HEK293 (cell line): ENCODE data around the gene C1QBP.
"Not testable (repeated sequence)": the region's sequence is repeated elsewhere in the genome, so short reads cannot be mapped to it uniquely, and the experiment has no call there.

Experiments used
- CTCF ChIA-PET: fragments of 350-600 bp; formaldehyde crosslinking; extraction: SDS; loops from one replicate; lab custom pipeline; 2021; ENCODE audit warnings: antibody characterized with exemption; lab: Yijun Ruan, JAX
- POLR2A ChIA-PET: fragments of 300-600 bp; formaldehyde crosslinking; extraction: SDS; loops from one replicate; lab custom pipeline; 2020; ENCODE audit warnings: antibody characterized with exemption, inconsistent platforms; lab: Yijun Ruan, JAX
- H3K27ac ChIP-seq: fragments of 200-500 bp; sonication (Bioruptor generic); 2 replicates; pipeline ENCODE4 v1.5.1; 2014; ENCODE audit warnings: low read depth, low read length, control low read depth, inconsistent platforms; ENCODE audit errors: extremely low read depth
- H3K36me3 ChIP-seq, 2 experiments: fragments of 200-500 bp in 1 of 2; sonication (Bioruptor generic) in 1 of 2; 1 replicate in 1 of 2; 2 replicates in 1 of 2; pipeline ENCODE4 v1.5.1; 2014 to 2017; ENCODE audit warnings: inconsistent platforms in 2 of 2, low read length in 2 of 2; ENCODE audit not compliant: control insufficient read depth in 2 of 2, insufficient read depth in 1 of 2
- H3K4me1 ChIP-seq: fragments of 200-500 bp; sonication (Bioruptor generic); 2 replicates; pipeline ENCODE4 v1.5.1; 2014; ENCODE audit warnings: mild to moderate bottlenecking, low read length, inconsistent platforms; ENCODE audit not compliant: control insufficient read depth, insufficient read depth
- H3K4me3 ChIP-seq: 2 replicates; pipeline ENCODE4 v1.5.1; 2011; ENCODE audit warnings: low read depth, mild to moderate bottlenecking, control low read depth, low read length, moderate library complexity
- H3K9me3 ChIP-seq: fragments of 200-500 bp; sonication (Bioruptor generic); 2 replicates; pipeline ENCODE4 v1.5.1; 2014; ENCODE audit warnings: low read depth, low read length, inconsistent platforms; ENCODE audit not compliant: control insufficient read depth, insufficient read depth
- HOXC10 ChIP-seq: sonication (generic); formaldehyde crosslinking; IDR thresholded peaks from 2 replicates; pipeline ENCODE4 v1.8.1; 2023; ENCODE audit warnings: mild to moderate bottlenecking, missing genetic modification reagents
- PATZ1 ChIP-seq: fragments of 450-650 bp; formaldehyde crosslinking; IDR thresholded peaks from 2 replicates; pipeline ENCODE4 v1.5.1; 2016; ENCODE audit warnings: missing biosample characterization, missing genetic modification characterization
- PRDM1 ChIP-seq: fragments of 450-650 bp; formaldehyde crosslinking; IDR thresholded peaks from 2 replicates; pipeline ENCODE4; 2016; ENCODE audit warnings: missing biosample characterization, missing genetic modification characterization
- ZBTB17 ChIP-seq: fragments of 450-650 bp; formaldehyde crosslinking; IDR thresholded peaks from 2 replicates; pipeline ENCODE4 v1.5.1; 2016; ENCODE audit warnings: missing biosample characterization, missing genetic modification characterization
- ZNF223 ChIP-seq: fragments of 450-650 bp; formaldehyde crosslinking; IDR thresholded peaks from 2 replicates; pipeline ENCODE4 v1.5.1; 2016; ENCODE audit warnings: missing biosample characterization, missing genetic modification characterization
- ZNF266 ChIP-seq: fragments of 450-650 bp; formaldehyde crosslinking; IDR thresholded peaks from 2 replicates; pipeline ENCODE4 v1.5.1; 2016; ENCODE audit warnings: missing biosample characterization, missing genetic modification characterization, low read depth
- ZNF274 ChIP-seq, 2 experiments: fragments of 200-500 bp in 1 of 2; fragments of 450-650 bp in 1 of 2; sonication (Bioruptor generic) in 1 of 2; formaldehyde crosslinking in 1 of 2; IDR thresholded peaks; 2 replicates each; pipeline versions ENCODE4 v1.5.1 to v1.6.1; 2014 to 2016; ENCODE audit warnings: borderline replicate concordance in 1 of 2, inconsistent platforms in 1 of 2, low read length in 1 of 2, missing biosample characterization in 1 of 2, missing genetic modification characterization in 1 of 2
- ZNF280C ChIP-seq: fragments of 450-650 bp; formaldehyde crosslinking; IDR thresholded peaks from 2 replicates; pipeline ENCODE4 v1.5.1; 2016; ENCODE audit warnings: missing biosample characterization, missing genetic modification characterization
- ZNF324 ChIP-seq: fragments of 450-650 bp; formaldehyde crosslinking; IDR thresholded peaks from 2 replicates; pipeline ENCODE4 v1.5.1; 2016; ENCODE audit warnings: missing biosample characterization, missing genetic modification characterization
- ZNF341 ChIP-seq: fragments of 450-650 bp; formaldehyde crosslinking; IDR thresholded peaks from 2 replicates; pipeline ENCODE4; 2016; ENCODE audit warnings: low read depth, missing biosample characterization, missing genetic modification characterization
- ZNF354C ChIP-seq: fragments of 450-650 bp; formaldehyde crosslinking; IDR thresholded peaks from 2 replicates; pipeline ENCODE4 v1.5.1; 2016; ENCODE audit warnings: missing biosample characterization, missing genetic modification characterization, low read depth, borderline replicate concordance
- ZNF362 ChIP-seq: fragments of 450-650 bp; formaldehyde crosslinking; IDR thresholded peaks from 2 replicates; pipeline ENCODE4 v1.5.1; 2016; ENCODE audit warnings: missing biosample characterization, missing genetic modification characterization
- ZNF473 ChIP-seq: fragments of 450-650 bp; formaldehyde crosslinking; IDR thresholded peaks from 2 replicates; pipeline ENCODE4 v1.5.1; 2017; ENCODE audit warnings: missing biosample characterization, missing genetic modification characterization
- ZNF529 ChIP-seq: fragments of 450-650 bp; formaldehyde crosslinking; IDR thresholded peaks from 2 replicates; pipeline ENCODE4 v1.5.1; 2017; ENCODE audit warnings: missing genetic modification characterization, missing biosample characterization; ENCODE audit not compliant: insufficient replicate concordance
- ZNF558 ChIP-seq: fragments of 450-650 bp; formaldehyde crosslinking; IDR thresholded peaks from 2 replicates; pipeline ENCODE4 v1.5.1; 2016; ENCODE audit warnings: missing biosample characterization, missing genetic modification characterization
- ZNF580 ChIP-seq: fragments of 450-650 bp; formaldehyde crosslinking; IDR thresholded peaks from 2 replicates; pipeline ENCODE4 v1.5.1; 2016; ENCODE audit warnings: missing biosample characterization, missing genetic modification characterization
- ZNF600 ChIP-seq: fragments of 450-650 bp; formaldehyde crosslinking; IDR thresholded peaks from 2 replicates; pipeline ENCODE4 v1.5.1; 2016; ENCODE audit warnings: missing biosample characterization, missing genetic modification characterization
- ZNF623 ChIP-seq: fragments of 450-650 bp; formaldehyde crosslinking; IDR thresholded peaks from 2 replicates; pipeline ENCODE4 v1.5.1; 2016; ENCODE audit warnings: missing biosample characterization, missing genetic modification characterization
- ZNF629 ChIP-seq: fragments of 450-650 bp; formaldehyde crosslinking; IDR thresholded peaks from 2 replicates; pipeline ENCODE4 v1.5.1; 2017; ENCODE audit warnings: missing biosample characterization, missing genetic modification characterization
- ZNF707 ChIP-seq: fragments of 450-650 bp; formaldehyde crosslinking; IDR thresholded peaks from 2 replicates; pipeline ENCODE4 v1.5.1; 2016; ENCODE audit warnings: missing biosample characterization, missing genetic modification characterization
- ZNF837 ChIP-seq: fragments of 450-650 bp; formaldehyde crosslinking; IDR thresholded peaks from 2 replicates; pipeline ENCODE4 v1.5.1; 2016; ENCODE audit warnings: missing biosample characterization, missing genetic modification characterization
- ZSCAN16 ChIP-seq: fragments of 450-650 bp; formaldehyde crosslinking; IDR thresholded peaks from 2 replicates; pipeline ENCODE4 v1.5.1; 2016; ENCODE audit warnings: missing biosample characterization, missing genetic modification characterization

The C1QBP gene

GRCh38 chr17:5439446-5439764, 450 bp upstream of the C1QBP start (continued):
- TF ChIP-seq ZNF274 (IDR thresholded peaks at IDR 0.05; ENCODE audit: low read length) (no peak), ZNF274 (tag by site-specific recombination; IDR thresholded peaks at IDR 0.05; ENCODE audit: borderline replicate concordance) (no peak), ZNF354C (no peak), ZNF341 (tag by site-specific recombination) (no peak), ZNF223 (tag by site-specific recombination) (no peak), ZNF324 (no peak), ZNF473 (tag by site-specific recombination) (no peak), ZNF529 (tag by site-specific recombination) (no peak), ZSCAN16 (tag by site-specific recombination) (peak; percentile 94), ZNF623 (tag by site-specific recombination) (no peak)

- H3K27ac ChIP-seq: peak overlapping the region; percentile 94
- ChIA-PET CTCF (interaction anchor here (0.6 to 3.7 kb wide), 11 partner anchors 8 to 140 kb away, joined by 3 to 26 read pairs (median 7); partner anchors contain the start of gene DHX33), POLR2A (interaction anchor here (0.9 to 1.4 kb wide), 2 partner anchors 18 to 47 kb away, joined by 3 read pairs; partner anchors contain the start of genes NUP88 and RPAIN)
- TF ChIP-seq PRDM1 (peak; percentile 61; the same call in 1 of the 2 replicates), ZNF266 (no peak)
- TF ChIP-seq, all 188 proteins: peak for 1
- H3K4me1 ChIP-seq: no peaks in the 10 kb centered on the region
- H3K9me3 ChIP-seq: no peaks in the 10 kb centered on the region
- peak overlapping the region; percentile 90 for H3K4me3 ChIP-seq
- peaks cover 41 to 68% of the 10 kb centered on the region in 2 experiments for H3K36me3 ChIP-seq
Measured at GRCh38 chr17:5437721-5438317, 1.1 kb downstream of the C1QBP start.

GRCh38 chr17:5435781-5436315, 3.1 kb downstream of the C1QBP start:
- H3K9me3 ChIP-seq, H3K4me3 ChIP-seq, H3K4me1 ChIP-seq: not testable (repeated sequence)
- TF ChIP-seq ZNF362 (tag by site-specific recombination): peak; percentile 94
- TF ChIP-seq ZNF600: peak; percentile 61
- 0 out of 2 replicates have a peak, but pooled peaks have one; percentile 11 for TF ChIP-seq ZBTB17
- TF ChIP-seq ZNF629 (tag by site-specific recombination): peak; percentile 31; the same call in 1 of the 2 replicates
- POLR2A ChIA-PET: interaction anchor here (0.6 to 3.3 kb wide), 4 partner anchors 9 to 1537 kb away, joined by 3 to 21 read pairs (median 6); partner anchors contain the start of genes NUP88 and RPAIN
- Histone ChIP-seq H3K27ac (0 out of 2 replicates have a peak overlapping the region, but pooled peaks have one; percentile 21), H3K36me3 (peaks cover 58 to 74% of the 10 kb centered on the region in 2 experiments)
- CTCF ChIA-PET: interaction anchor here (0.6 to 1.1 kb wide), 5 partner anchors 13 to 1109 kb away, joined by 3 to 4 read pairs (median 4); no protein-coding TSS in a partner anchor

- ChIA-PET POLR2A (interaction anchor here (0.6 to 3.3 kb wide), 2 partner anchors 16 to 990 kb away, joined by 3 to 21 read pairs; partner anchors contain the start of genes NUP88 and RPAIN), CTCF (no interaction called here)
- peak overlapping the region; percentile 21; the same call in 1 of the 2 replicates for H3K27ac ChIP-seq
- no peak overlapping the region for H3K4me3 ChIP-seq
- peaks cover 66 to 82% of the 10 kb centered on the region in 2 experiments for H3K36me3 ChIP-seq
- H3K9me3 ChIP-seq: no peaks in the 10 kb centered on the region
- no peaks in the 10 kb centered on the region for H3K4me1 ChIP-seq
- TF ChIP-seq ZNF280C (tag by site-specific recombination) (no peak), ZNF558 (no peak), ZNF580 (no peak), ZSCAN16 (tag by site-specific recombination) (no peak), ZNF837 (tag by site-specific recombination) (no peak), PATZ1 (tag by site-specific recombination) (no peak), HOXC10 (CRISPR knock-in tag) (no peak), ZNF707 (no peak)
Measured at GRCh38 chr17:5434984-5435383, 4.0 kb downstream of the C1QBP start.
